Aorta (tissue), 5 donors: Measurements from ENCODE around the gene NUS1. TPM values are rescaled to one million over a fixed set of nuclear protein-coding genes. Genes with fewer than 3 reads are reported as not detected.
"Not testable (repeated sequence)": the region's sequence is repeated elsewhere in the genome, so short reads cannot be mapped to it uniquely, and the experiment has no call there.

Experiments
- ATAC-seq: fragments of 200-7000 bp; cut with Tn5 transposase; one replicate; pipeline ENCODE4 v1.9.1; 2022; ENCODE audit warnings: moderate library complexity; ENCODE audit not compliant: low FRiP score
- DNase-seq, 2 donors: peaks; one replicate each; pipeline ENCODE4 v3.0.0-alpha.2; 2020
- H3K27ac ChIP-seq, 2 donors: one replicate each; pipeline ENCODE4 v1.5.1; 2013; ENCODE audit warnings: low read length in 2 of 2, mild to moderate bottlenecking in 2 of 2, moderate library complexity in 2 of 2, control low read depth in 1 of 2, inconsistent platforms in 1 of 2, low read depth in 1 of 2
- H3K27me3 ChIP-seq, 2 donors: one replicate each; pipeline ENCODE4 v1.6.1; 2013; ENCODE audit warnings: control low read depth in 1 of 2, low read length in 1 of 2, mild to moderate bottlenecking in 1 of 2, moderate library complexity in 1 of 2; ENCODE audit not compliant: insufficient read depth in 2 of 2, control insufficient read depth in 1 of 2
- H3K36me3 ChIP-seq, 2 donors: one replicate each; pipeline ENCODE4 v1.6.1; 2013; ENCODE audit warnings: control low read depth in 1 of 2, low read length in 1 of 2, mild to moderate bottlenecking in 1 of 2; ENCODE audit not compliant: insufficient read depth in 2 of 2, control insufficient read depth in 1 of 2
- H3K4me1 ChIP-seq, 2 donors: one replicate each; pipeline ENCODE4 v1.6.1; 2013; ENCODE audit warnings: low read length in 2 of 2, control low read depth in 1 of 2, mild to moderate bottlenecking in 1 of 2, moderate library complexity in 1 of 2; ENCODE audit not compliant: insufficient read depth in 2 of 2, control insufficient read depth in 1 of 2
- H3K4me3 ChIP-seq, 2 donors: one replicate each; pipeline ENCODE4 v1.5.1; 2013; ENCODE audit warnings: low read length in 2 of 2, control low read depth in 1 of 2, mild to moderate bottlenecking in 1 of 2
- H3K9me3 ChIP-seq: one replicate; pipeline ENCODE4 v1.6.1; 2013; ENCODE audit warnings: mild to moderate bottlenecking, low read length; ENCODE audit not compliant: control insufficient read depth
- WGBS, 2 donors: extraction: QIAGEN DNeasy Blood & Tissue Kit; methylation state at CpG; one replicate each; pipeline ENCODE4 v1.1.7; 2013; 5-methylcytosine and 5-hydroxymethylcytosine counted together
- intact Hi-C, 2 donors: fragments of 100-400 bp; cut with DNase I; formaldehyde crosslinking; loops; one replicate each; pipeline versions ENCODE4 v1.14.2 to v1.15.0; 2022
- polyA plus RNA-seq, 2 donors: library from polyadenylated mRNA; stranded (reverse); fragments of 200-250 nt; gene quantifications; one replicate each; pipeline ENCODE4 v1.2.3, GENCODE V29; 2013
- total RNA-seq, 2 donors: library from RNA; stranded (reverse); fragmentation: NEBNext Ultra II Directional; extraction: Animal tissue kit (Norgen Biotek cat#: 25700); gene quantifications; one replicate each; pipeline ENCODE4 v1.2.1, GENCODE V29; 2021
- donor health status: healthy with polysubstance abuse.
- donor health status: Bipolar disorder and iron deficiency.
- donor health status: DM: no; HTN: no; CAD: no.
- donor health status: DM: no; HTN: no; CAD: no.
- donor health status: DM: yes; HTN: yes; CAD: no.

Gene NUS1
- total and polyA plus RNA-seq, 4 donors, result 16.7 to 36.9 (median 29.9) TPM

- Histone ChIP-seq H3K27ac (no peak overlapping the region), H3K27me3 (peaks cover 0 to 2% of the 10 kb centered on the region in 2 donors), H3K4me3 (no peak overlapping the region), H3K4me1 (no peaks in the 10 kb centered on the region), H3K9me3 (peaks cover 4% of the 10 kb centered on the region), H3K36me3 (no peaks in the 10 kb centered on the region)
- intact Hi-C loops, result no loop called here
- ATAC-seq, result no peak
- WGBS, 2 donors, result 86 to 87% methylated on average over 1 of the region's 1 CpG
- DNase-seq, result no peak
Measured at GRCh38 chr6:117733341-117733740, 58.1 kb downstream of the NUS1 start.

GRCh38 chr6:117739869-117740268 is 64.6 kb downstream of the NUS1 start:
- 63 to 68% methylated on average over 4 of the region's 4 CpGs for WGBS, 2 donors
- Histone ChIP-seq H3K4me3 (no peak overlapping the region), H3K9me3 (peaks cover 7% of the 10 kb centered on the region), H3K36me3 (no peaks in the 10 kb centered on the region), H3K4me1 (no peaks in the 10 kb centered on the region), H3K27me3 (peaks cover 0 to 2% of the 10 kb centered on the region in 2 donors), H3K27ac (no peak overlapping the region)
- intact Hi-C loops, result no loop called here
- DNase-seq, result no peak
- ATAC-seq, result no peak

GRCh38 chr6:117740605-117741004 is 65.3 kb downstream of the NUS1 start:
- Histone ChIP-seq H3K27me3 (peaks cover 0 to 2% of the 10 kb centered on the region in 2 donors), H3K4me3 (no peak overlapping the region), H3K36me3 (no peaks in the 10 kb centered on the region), H3K4me1 (no peaks in the 10 kb centered on the region), H3K9me3 (peaks cover 7% of the 10 kb centered on the region), H3K27ac (no peak overlapping the region)
- DNase-seq (no peak), ATAC-seq (no peak)
- intact Hi-C loops, result no loop called here
- WGBS, 2 donors, result 46 to 52% methylated on average over 2 of the region's 2 CpGs

- DNase-seq, H3K4me1 ChIP-seq, ATAC-seq, H3K9me3 ChIP-seq, H3K36me3 ChIP-seq, intact Hi-C loops, H3K27ac ChIP-seq, H3K27me3 ChIP-seq, H3K4me3 ChIP-seq: not testable (repeated sequence)
- 94 to 95% methylated on average over 25 of the region's 25 CpGs for WGBS, 2 donors
Measured at GRCh38 chr6:117750675-117751074, 75.4 kb downstream of the NUS1 start.

Other genes starting within 250 kb of the NUS1 start
- gene ROS1, start 249.5 kb upstream of the NUS1 start, total RNA-seq, result under 1 TPM in 1 of 2 donors, not detected in 1; 0.06 TPM
- not detected for gene ROS1, start 249.5 kb upstream of the NUS1 start, polyA plus RNA-seq
- 10 to 100 TPM; 13.2 to 16.8 TPM for gene DCBLD1, start 192.8 kb upstream of the NUS1 start, total RNA-seq
- 10 to 100 TPM in 1 of 2 donors, 1 to 10 TPM in 1; 2.4 to 11.5 TPM for gene DCBLD1, start 192.8 kb upstream of the NUS1 start, polyA plus RNA-seq
- gene GOPC, start 73.0 kb upstream of the NUS1 start, total RNA-seq, result 10 to 100 TPM; 21.2 to 28.4 TPM
- 10 to 100 TPM; 10.5 to 18.2 TPM for gene GOPC, start 73.0 kb upstream of the NUS1 start, polyA plus RNA-seq
- gene SLC35F1, start 231.8 kb downstream of the NUS1 start, total RNA-seq, result 1 to 10 TPM in 1 of 2 donors, under 1 TPM in 1; 0.81 to 1.6 TPM
- gene SLC35F1, start 231.8 kb downstream of the NUS1 start, polyA plus RNA-seq, result 1 to 10 TPM in 1 of 2 donors, under 1 TPM in 1; 0.59 to 1.9 TPM